Erythroblast (primary cell): Measurements from ENCODE around the gene RTN4IP1.

Experiments
- GATA1 ChIP-seq: IDR thresholded peaks from 2 replicates; pipeline ENCODE4 v1.6.1; 2011; ENCODE audit warnings: low read depth, mild to moderate bottlenecking, control low read depth, low read length, moderate library complexity
- POLR2A ChIP-seq: IDR thresholded peaks from 2 replicates; pipeline ENCODE4 v1.6.1; 2011; ENCODE audit warnings: mild to moderate bottlenecking, low read length

GRCh38 chr6:106540432-106540831 lies 88.9 kb downstream of the RTN4IP1 start:
- TF ChIP-seq POLR2A: no peak
- no peak for TF ChIP-seq GATA1
